HG03520 (cell line): ENCODE measurements around the gene CARMIL3.

ENCODE experiments used
- ATAC-seq: cut with Tn5 transposase; IDR thresholded peaks from one replicate; pipeline ENCODE4 v1.9.1; 2021; ENCODE audit warnings: mild to moderate bottlenecking, moderate library complexity; ENCODE audit not compliant: unreplicated experiment

Gene CARMIL3

DNA sequence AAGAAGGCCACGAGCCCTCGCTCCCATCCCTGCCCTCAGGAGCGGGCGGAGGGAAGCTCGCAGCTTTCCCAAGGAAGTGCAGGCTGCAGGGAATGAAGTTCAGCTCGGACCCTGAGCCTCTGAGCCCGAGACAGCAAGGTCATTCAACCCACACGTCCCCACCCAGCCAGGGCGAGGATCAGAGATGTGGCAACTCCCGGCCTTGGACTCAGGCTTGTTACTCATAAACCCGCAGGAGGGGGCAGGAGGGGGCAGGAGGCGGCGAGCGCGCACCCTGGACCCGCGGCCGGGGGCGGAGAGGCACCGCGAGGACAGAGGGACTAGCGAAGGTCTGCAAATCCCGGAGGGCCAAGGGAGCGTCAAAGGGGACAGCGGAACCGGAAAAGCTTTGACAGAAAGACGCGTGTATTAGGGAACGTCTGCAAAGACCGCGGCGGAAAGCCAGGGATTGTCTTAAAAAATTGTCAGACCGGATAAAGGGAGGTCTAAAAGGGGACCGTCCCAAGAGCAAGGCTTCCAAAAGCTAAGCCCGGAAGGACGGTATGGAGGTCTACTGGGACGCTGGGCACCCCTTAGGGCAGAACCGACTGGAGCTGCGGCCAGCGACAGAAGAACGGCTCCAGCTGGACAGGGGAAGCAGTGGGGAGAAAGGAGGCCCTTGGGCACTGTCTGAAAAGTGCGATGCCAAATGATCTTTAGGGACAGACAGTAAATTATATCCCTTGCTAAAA is 62.2 kb downstream of the CARMIL3 start:
- ATAC-seq = peak; percentile 18

- ATAC-seq = peak; percentile 78
These were observed 63.0 kb downstream of the CARMIL3 start, which contains the start of the genes DCAF11 and NRL for GRCh38 chr14:24114532-24115421. DCAF11 (plus strand) TSS chr14:24114777; CDS start chr14:24115595, 818 bp downstream. NRL (minus strand) TSS chr14:24114949; CDS start chr14:24082848, 32,101 bp downstream.

- no peak for ATAC-seq
These were observed 63.8 kb downstream of the CARMIL3 start for GRCh38 chr14:24115422-24116127.

- ATAC-seq = no peak
These were observed 64.5 kb downstream of the CARMIL3 start for GRCh38 chr14:24116128-24116814.

DNA sequence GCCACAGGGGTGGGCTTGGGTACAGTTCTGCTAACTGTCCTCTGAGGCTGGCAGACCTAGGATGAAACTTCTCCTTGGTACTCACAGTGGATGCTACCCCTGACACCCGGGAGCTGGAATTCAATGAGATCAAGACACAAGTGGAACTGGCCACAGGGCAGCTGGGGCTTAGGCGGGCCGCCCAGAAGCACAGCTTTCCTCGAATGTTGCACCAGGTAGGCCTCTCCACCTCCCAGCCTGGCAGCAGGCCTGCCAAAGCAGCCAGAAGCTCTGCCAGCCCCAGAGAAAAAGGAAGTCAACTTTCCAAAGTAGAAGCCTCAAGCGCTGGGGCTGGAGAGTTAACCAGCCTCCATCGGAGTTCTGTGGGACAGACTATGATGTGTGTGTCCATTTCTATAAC is 65.4 kb downstream of the CARMIL3 start:
- ATAC-seq = no peak
